CD4-positive, alpha-beta T cell treated with Interleukin-10 for 1 hour (primary cell): Measurements from ENCODE around the gene PLXNA4.
"Not testable (repeated sequence)": the region's sequence is repeated elsewhere in the genome, so short reads cannot be mapped to it uniquely, and the experiment has no call there.

Experiments used
- DNase-seq: peaks from one replicate; pipeline ENCODE4 v3.0.0-alpha.2; 2020

PLXNA4 gene

GRCh38 chr7:132575982-132576720, at the start of gene PLXNA4:
PLXNA4 (minus strand) TSS chr7:132576470; CDS start chr7:132508693, 67,777 bp downstream.
- no peak for DNase-seq

GRCh38 chr7:132625651-132626050, 49.4 kb upstream of the PLXNA4 start:
- DNase-seq = no peak

GRCh38 chr7:132622081-132622480, 45.8 kb upstream of the PLXNA4 start:
- DNase-seq = no peak

GRCh38 chr7:132619967-132620366, 43.7 kb upstream of the PLXNA4 start:
- no peak for DNase-seq

- no peak for DNase-seq
These were observed 42.7 kb upstream of the PLXNA4 start for GRCh38 chr7:132618956-132619305.

- no peak for DNase-seq
These were observed 42.1 kb upstream of the PLXNA4 start for GRCh38 chr7:132618271-132618955.

- DNase-seq = no peak
These were observed 38.4 kb upstream of the PLXNA4 start for GRCh38 chr7:132614428-132615318.

- DNase-seq = no peak
These were observed 37.5 kb upstream of the PLXNA4 start for GRCh38 chr7:132613737-132614136.

GRCh38 chr7:132610995-132611394, 34.7 kb upstream of the PLXNA4 start:
- DNase-seq = no peak

- DNase-seq = no peak
These were observed 33.7 kb upstream of the PLXNA4 start for GRCh38 chr7:132609906-132610520.

GRCh38 chr7:132609222-132609621, 33.0 kb upstream of the PLXNA4 start:
- no peak for DNase-seq

- no peak for DNase-seq
These were observed 32.3 kb upstream of the PLXNA4 start for GRCh38 chr7:132608523-132608922.

GRCh38 chr7:132607656-132608055, 31.4 kb upstream of the PLXNA4 start:
- no peak for DNase-seq

GRCh38 chr7:132604121-132604520, 27.9 kb upstream of the PLXNA4 start:
- DNase-seq = no peak

GRCh38 chr7:132603220-132603833, 27.1 kb upstream of the PLXNA4 start:
- DNase-seq = no peak

- DNase-seq = no peak
These were observed 25.5 kb upstream of the PLXNA4 start for GRCh38 chr7:132601783-132602182.

- DNase-seq = no peak
These were observed 20.3 kb upstream of the PLXNA4 start for GRCh38 chr7:132596588-132596987.

- not testable (repeated sequence) for DNase-seq
These were observed 18.5 kb upstream of the PLXNA4 start for GRCh38 chr7:132594741-132595140.

- no peak for DNase-seq
These were observed 16.7 kb upstream of the PLXNA4 start for GRCh38 chr7:132592936-132593335.

GRCh38 chr7:132592231-132592920, 16.1 kb upstream of the PLXNA4 start:
- no peak for DNase-seq

- no peak for DNase-seq
These were observed 13.9 kb upstream of the PLXNA4 start for GRCh38 chr7:132590162-132590561.

GRCh38 chr7:132588596-132588995, 12.3 kb upstream of the PLXNA4 start:
- no peak for DNase-seq
